Measurements from ENCODE around the gene ITPA. TPM values are rescaled to one million over a fixed set of nuclear protein-coding genes. Genes with fewer than 3 reads are reported as not detected.

Gene ITPA
- total and polyA plus RNA-seq, 2 of the 13 experiments (the other 11 are each of a cell fraction or from before 2014, with no cell fraction given) = 60.1 to 103 TPM

DNA sequence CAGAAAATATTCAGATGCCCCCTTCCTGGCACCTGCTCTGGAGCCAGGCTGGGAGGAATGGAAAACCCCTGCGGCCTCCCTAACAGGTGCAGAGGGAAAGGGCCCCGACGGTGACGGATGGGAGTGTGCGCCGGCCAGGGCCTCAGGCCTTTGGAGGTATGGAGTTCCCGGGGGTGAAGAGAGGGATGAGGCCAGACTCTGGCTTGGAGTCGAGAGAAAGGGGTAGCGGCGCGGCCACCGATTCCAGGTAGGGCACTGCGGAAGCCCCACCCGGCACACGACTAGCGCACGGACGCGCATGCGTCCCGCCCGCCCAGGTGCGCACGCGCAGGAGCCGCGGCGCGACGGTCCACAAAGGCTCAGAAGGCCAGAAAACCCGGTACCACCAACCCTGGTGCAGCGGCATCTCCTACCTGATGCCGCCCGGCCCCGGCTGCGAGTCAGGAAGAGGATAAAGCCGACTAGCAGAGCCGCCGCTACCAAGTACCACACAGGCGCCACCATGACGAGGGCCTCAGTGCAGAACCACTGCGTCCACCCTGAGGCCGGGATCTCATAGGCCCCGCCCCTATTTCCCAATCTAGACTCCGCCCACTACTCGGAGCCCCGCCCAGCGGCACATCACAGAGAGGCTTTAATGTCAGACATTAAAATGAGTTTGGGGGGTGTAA, 5.0 kb upstream of the ITPA start, which contains the start of gene DDRGK1 (continued):
- TF ChIP-seq ZNF264 (CRISPR knock-in tag; IDR thresholded peaks at IDR 0.05) (peak; percentile 77), SNAPC2 (CRISPR knock-in tag; IDR thresholded peaks at IDR 0.05) (peak; percentile 89), ZNF17 (CRISPR knock-in tag; IDR thresholded peaks at IDR 0.05) (0 out of 2 replicates have a peak, but pooled peaks have one; percentile 22), PCBP2 (optimal IDR thresholded peaks at IDR 0.05; ENCODE audit: low read depth, low read length, poor library complexity, severe bottlenecking) (no peak), ZNF343 (CRISPR knock-in tag; IDR thresholded peaks at IDR 0.05) (peak; percentile 95), TRIM24 (CRISPR knock-in tag; IDR thresholded peaks at IDR 0.05) (no peak), ZNF670 (CRISPR knock-in tag; IDR thresholded peaks at IDR 0.05; ENCODE audit: borderline replicate concordance) (no peak), ZNF263 (CRISPR knock-in tag; IDR thresholded peaks at IDR 0.05) (peak; percentile 70), HOXA5 (CRISPR knock-in tag; IDR thresholded peaks at IDR 0.05) (peak; percentile 95), SIN3A (IDR thresholded peaks at IDR 0.05; ENCODE audit: borderline replicate concordance, low read depth, low read length) (peak; percentile 72; the same call in 1 of the 2 replicates), FOXK2 (IDR thresholded peaks at IDR 0.05) (no peak)
- TF ChIP-seq, protein P1, sequence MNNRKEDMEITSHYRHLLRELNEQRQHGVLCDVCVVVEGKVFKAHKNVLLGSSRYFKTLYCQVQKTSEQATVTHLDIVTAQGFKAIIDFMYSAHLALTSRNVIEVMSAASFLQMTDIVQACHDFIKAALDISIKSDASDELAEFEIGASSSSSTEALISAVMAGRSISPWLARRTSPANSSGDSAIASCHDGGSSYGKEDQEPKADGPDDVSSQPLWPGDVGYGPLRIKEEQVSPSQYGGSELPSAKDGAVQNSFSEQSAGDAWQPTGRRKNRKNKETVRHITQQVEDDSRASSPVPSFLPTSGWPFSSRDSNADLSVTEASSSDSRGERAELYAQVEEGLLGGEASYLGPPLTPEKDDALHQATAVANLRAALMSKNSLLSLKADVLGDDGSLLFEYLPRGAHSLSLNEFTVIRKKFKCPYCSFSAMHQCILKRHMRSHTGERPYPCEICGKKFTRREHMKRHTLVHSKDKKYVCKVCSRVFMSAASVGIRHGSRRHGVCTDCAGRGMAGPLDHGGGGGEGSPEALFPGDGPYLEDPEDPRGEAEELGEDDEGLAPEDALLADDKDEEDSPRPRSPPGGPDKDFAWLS (CRISPR knock-in tag; IDR thresholded peaks at IDR 0.05; ENCODE audit: borderline replicate concordance) = peak; percentile 91
- TF ChIP-seq, protein P2, sequence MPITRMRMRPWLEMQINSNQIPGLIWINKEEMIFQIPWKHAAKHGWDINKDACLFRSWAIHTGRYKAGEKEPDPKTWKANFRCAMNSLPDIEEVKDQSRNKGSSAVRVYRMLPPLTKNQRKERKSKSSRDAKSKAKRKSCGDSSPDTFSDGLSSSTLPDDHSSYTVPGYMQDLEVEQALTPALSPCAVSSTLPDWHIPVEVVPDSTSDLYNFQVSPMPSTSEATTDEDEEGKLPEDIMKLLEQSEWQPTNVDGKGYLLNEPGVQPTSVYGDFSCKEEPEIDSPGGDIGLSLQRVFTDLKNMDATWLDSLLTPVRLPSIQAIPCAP (CRISPR knock-in tag; IDR thresholded peaks at IDR 0.05; ENCODE audit: low read depth) = peak; percentile 14; the same call in 1 of the 2 replicates
- TF ChIP-seq, protein P3, sequence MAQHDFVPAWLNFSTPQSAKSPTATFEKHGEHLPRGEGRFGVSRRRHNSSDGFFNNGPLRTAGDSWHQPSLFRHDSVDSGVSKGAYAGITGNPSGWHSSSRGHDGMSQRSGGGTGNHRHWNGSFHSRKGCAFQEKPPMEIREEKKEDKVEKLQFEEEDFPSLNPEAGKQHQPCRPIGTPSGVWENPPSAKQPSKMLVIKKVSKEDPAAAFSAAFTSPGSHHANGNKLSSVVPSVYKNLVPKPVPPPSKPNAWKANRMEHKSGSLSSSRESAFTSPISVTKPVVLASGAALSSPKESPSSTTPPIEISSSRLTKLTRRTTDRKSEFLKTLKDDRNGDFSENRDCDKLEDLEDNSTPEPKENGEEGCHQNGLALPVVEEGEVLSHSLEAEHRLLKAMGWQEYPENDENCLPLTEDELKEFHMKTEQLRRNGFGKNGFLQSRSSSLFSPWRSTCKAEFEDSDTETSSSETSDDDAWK (CRISPR knock-in tag; IDR thresholded peaks at IDR 0.05) = no peak
- TF ChIP-seq, protein P4, sequence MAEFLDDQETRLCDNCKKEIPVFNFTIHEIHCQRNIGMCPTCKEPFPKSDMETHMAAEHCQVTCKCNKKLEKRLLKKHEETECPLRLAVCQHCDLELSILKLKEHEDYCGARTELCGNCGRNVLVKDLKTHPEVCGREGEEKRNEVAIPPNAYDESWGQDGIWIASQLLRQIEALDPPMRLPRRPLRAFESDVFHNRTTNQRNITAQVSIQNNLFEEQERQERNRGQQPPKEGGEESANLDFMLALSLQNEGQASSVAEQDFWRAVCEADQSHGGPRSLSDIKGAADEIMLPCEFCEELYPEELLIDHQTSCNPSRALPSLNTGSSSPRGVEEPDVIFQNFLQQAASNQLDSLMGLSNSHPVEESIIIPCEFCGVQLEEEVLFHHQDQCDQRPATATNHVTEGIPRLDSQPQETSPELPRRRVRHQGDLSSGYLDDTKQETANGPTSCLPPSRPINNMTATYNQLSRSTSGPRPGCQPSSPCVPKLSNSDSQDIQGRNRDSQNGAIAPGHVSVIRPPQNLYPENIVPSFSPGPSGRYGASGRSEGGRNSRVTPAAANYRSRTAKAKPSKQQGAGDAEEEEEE (CRISPR knock-in tag; IDR thresholded peaks at IDR 0.05; ENCODE audit: borderline replicate concordance) = peak; percentile 92
- TF ChIP-seq, protein P5, sequence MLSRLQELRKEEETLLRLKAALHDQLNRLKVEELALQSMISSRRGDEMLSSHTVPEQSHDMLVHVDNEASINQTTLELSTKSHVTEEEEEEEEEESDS (CRISPR knock-in tag; IDR thresholded peaks at IDR 0.05; ENCODE audit: borderline replicate concordance) = peak; percentile 82; the same call in 1 of the 2 replicates
- TF ChIP-seq, protein P6, sequence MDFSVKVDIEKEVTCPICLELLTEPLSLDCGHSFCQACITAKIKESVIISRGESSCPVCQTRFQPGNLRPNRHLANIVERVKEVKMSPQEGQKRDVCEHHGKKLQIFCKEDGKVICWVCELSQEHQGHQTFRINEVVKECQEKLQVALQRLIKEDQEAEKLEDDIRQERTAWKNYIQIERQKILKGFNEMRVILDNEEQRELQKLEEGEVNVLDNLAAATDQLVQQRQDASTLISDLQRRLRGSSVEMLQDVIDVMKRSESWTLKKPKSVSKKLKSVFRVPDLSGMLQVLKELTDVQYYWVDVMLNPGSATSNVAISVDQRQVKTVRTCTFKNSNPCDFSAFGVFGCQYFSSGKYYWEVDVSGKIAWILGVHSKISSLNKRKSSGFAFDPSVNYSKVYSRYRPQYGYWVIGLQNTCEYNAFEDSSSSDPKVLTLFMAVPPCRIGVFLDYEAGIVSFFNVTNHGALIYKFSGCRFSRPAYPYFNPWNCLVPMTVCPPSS (IDR thresholded peaks at IDR 0.05) = no peak
- TF ChIP-seq, protein P7, sequence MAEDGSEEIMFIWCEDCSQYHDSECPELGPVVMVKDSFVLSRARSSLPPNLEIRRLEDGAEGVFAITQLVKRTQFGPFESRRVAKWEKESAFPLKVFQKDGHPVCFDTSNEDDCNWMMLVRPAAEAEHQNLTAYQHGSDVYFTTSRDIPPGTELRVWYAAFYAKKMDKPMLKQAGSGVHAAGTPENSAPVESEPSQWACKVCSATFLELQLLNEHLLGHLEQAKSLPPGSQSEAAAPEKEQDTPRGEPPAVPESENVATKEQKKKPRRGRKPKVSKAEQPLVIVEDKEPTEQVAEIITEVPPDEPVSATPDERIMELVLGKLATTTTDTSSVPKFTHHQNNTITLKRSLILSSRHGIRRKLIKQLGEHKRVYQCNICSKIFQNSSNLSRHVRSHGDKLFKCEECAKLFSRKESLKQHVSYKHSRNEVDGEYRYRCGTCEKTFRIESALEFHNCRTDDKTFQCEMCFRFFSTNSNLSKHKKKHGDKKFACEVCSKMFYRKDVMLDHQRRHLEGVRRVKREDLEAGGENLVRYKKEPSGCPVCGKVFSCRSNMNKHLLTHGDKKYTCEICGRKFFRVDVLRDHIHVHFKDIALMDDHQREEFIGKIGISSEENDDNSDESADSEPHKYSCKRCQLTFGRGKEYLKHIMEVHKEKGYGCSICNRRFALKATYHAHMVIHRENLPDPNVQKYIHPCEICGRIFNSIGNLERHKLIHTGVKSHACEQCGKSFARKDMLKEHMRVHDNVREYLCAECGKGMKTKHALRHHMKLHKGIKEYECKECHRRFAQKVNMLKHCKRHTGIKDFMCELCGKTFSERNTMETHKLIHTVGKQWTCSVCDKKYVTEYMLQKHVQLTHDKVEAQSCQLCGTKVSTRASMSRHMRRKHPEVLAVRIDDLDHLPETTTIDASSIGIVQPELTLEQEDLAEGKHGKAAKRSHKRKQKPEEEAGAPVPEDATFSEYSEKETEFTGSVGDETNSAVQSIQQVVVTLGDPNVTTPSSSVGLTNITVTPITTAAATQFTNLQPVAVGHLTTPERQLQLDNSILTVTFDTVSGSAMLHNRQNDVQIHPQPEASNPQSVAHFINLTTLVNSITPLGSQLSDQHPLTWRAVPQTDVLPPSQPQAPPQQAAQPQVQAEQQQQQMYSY (CRISPR knock-in tag; IDR thresholded peaks at IDR 0.05) = peak; percentile 85

Data from HepG2 (cell line).